ENCODE measurements around the gene PPP1R3F. TPM values are rescaled to one million over a fixed set of nuclear protein-coding genes. Genes with fewer than 3 reads are reported as not detected.

The PPP1R3F gene
- polyA plus RNA-seq, 2 of the 4 experiments (the other 2 are of a cell fraction) = 3.0 to 5.2 TPM

- no peak for TF ChIP-seq RAD21 (conservative IDR thresholded peaks at IDR 0.05 in 1 of 2, IDR thresholded peaks at IDR 0.05 in 1 of 2)
- no peak for TF ChIP-seq HDAC2 (IDR thresholded peaks at IDR 0.05)
- TF ChIP-seq EHF (CRISPR knock-in tag; IDR thresholded peaks at IDR 0.05) = no peak
- no peak for TF ChIP-seq JUNB (IDR thresholded peaks at IDR 0.05)
Measured at GRCh38 chrX:49273181-49273727, 3.7 kb downstream of the PPP1R3F start (continued).

GRCh38 chrX:49276207-49276606 is 6.6 kb downstream of the PPP1R3F start:
- DNase-seq (ENCODE audit: low read depth in 1 of 2, low spot score in 1 of 2) (no peak), FAIRE-seq (no peak), ATAC-seq (no peak)
- TF ChIP-seq RAD21 (conservative IDR thresholded peaks at IDR 0.05 in 1 of 2, IDR thresholded peaks at IDR 0.05 in 1 of 2) = no peak
- peak; percentile 17 for TF ChIP-seq ZFP36 (IDR thresholded peaks at IDR 0.05; ENCODE audit: borderline replicate concordance, partially characterized antibody)
- no peak for TF ChIP-seq MAZ (IDR thresholded peaks at IDR 0.05; ENCODE audit: borderline replicate concordance, low read depth, low read length)
- Histone ChIP-seq H3K4me1 (peaks cover 16% of the 10 kb centered on the region; the same call in 2 of the 3 replicates), H3K27ac (no peak overlapping the region), H3K9me3 (no peaks in the 10 kb centered on the region), H3K4me3 (no peak overlapping the region), H3K4me2 (no peak overlapping the region)
- 77% methylated on average over 1 of the region's 1 CpG for WGBS (ENCODE audit: missing lambda C conversion rate)
- ChIA-PET POLR2A (interaction anchor here (1.6 kb wide), 1 partner anchor 85 kb away, joined by 6 read pairs; no protein-coding TSS in a partner anchor), CTCF (interaction anchor here (1.4 to 1.7 kb wide), 2 partner anchors 16 to 120 kb away, joined by 3 to 5 read pairs; no protein-coding TSS in a partner anchor)

GRCh38 chrX:49276671-49277534 is 7.3 kb downstream of the PPP1R3F start:
- 86% methylated on average over 17 of the region's 19 CpGs for WGBS (ENCODE audit: missing lambda C conversion rate)
- Histone ChIP-seq H3K4me3 (no peak overlapping the region), H3K4me1 (peaks cover 9% of the 10 kb centered on the region; the same call in 2 of the 3 replicates), H3K27ac (no peak overlapping the region), H3K4me2 (no peak overlapping the region), H3K9me3 (no peaks in the 10 kb centered on the region)
- no peak for FAIRE-seq
- ChIA-PET CTCF (interaction anchor here (1.4 to 1.9 kb wide), 3 partner anchors 15 to 121 kb away, joined by 3 to 5 read pairs (median 5); no protein-coding TSS in a partner anchor), POLR2A (interaction anchor here (1.6 kb wide), 1 partner anchor 86 kb away, joined by 6 read pairs; no protein-coding TSS in a partner anchor)
- no peak; a peak in 1 of 6 replicates for ATAC-seq
- TF ChIP-seq HOXA7 (CRISPR knock-in tag; IDR thresholded peaks at IDR 0.05) (no peak), NFE2L2 (conservative IDR thresholded peaks at IDR 0.05; ENCODE audit: low read length) (no peak), MAX (IDR thresholded peaks at IDR 0.05) (no peak), E2F6 (IDR thresholded peaks at IDR 0.05; ENCODE audit: borderline replicate concordance, low read depth) (no peak), FOXS1 (CRISPR knock-in tag; IDR thresholded peaks at IDR 0.05) (no peak), HEYL (CRISPR knock-in tag; IDR thresholded peaks at IDR 0.05) (no peak), CTCF (IDR thresholded peaks at IDR 0.05) (no peak), ZSCAN20 (CRISPR knock-in tag; IDR thresholded peaks at IDR 0.05) (no peak), SMC3 (IDR thresholded peaks at IDR 0.05) (no peak), GATA3 (IDR thresholded peaks at IDR 0.05; ENCODE audit: borderline replicate concordance) (no peak), EHF (CRISPR knock-in tag; IDR thresholded peaks at IDR 0.05) (no peak), NPAS2 (CRISPR knock-in tag; IDR thresholded peaks at IDR 0.05; ENCODE audit: borderline replicate concordance) (no peak), TP53 (CRISPR knock-in tag; IDR thresholded peaks at IDR 0.05) (no peak), RNF2 (IDR thresholded peaks at IDR 0.05; ENCODE audit: borderline replicate concordance, low read depth) (no peak), RAD21 (conservative IDR thresholded peaks at IDR 0.05 in 1 of 2, IDR thresholded peaks at IDR 0.05 in 1 of 2) (no peak), EP300 (IDR thresholded peaks at IDR 0.05) (no peak), ELK1 (IDR thresholded peaks at IDR 0.05; ENCODE audit: low read depth, low read length) (no peak), KDM5A (IDR thresholded peaks at IDR 0.05) (no peak)
- DNase-seq (ENCODE audit: low read depth in 1 of 2, low spot score in 1 of 2) = no peak
